HepG2 (cell line): ENCODE measurements around the gene PSD4. TPM values are rescaled to one million over a fixed set of nuclear protein-coding genes. Genes with fewer than 3 reads are reported as not detected.

Experiments used
- FOXJ3 ChIP-seq: sonication (generic); formaldehyde crosslinking; IDR thresholded peaks from 2 replicates; pipeline ENCODE4 v1.4.0; 2020; ENCODE audit warnings: missing genetic modification reagents, mild to moderate bottlenecking, borderline replicate concordance
- HMGXB3 ChIP-seq: sonication (generic); formaldehyde crosslinking; IDR thresholded peaks from 2 replicates; pipeline ENCODE4 v1.4.0; 2020; ENCODE audit warnings: missing genetic modification reagents, borderline replicate concordance
- KMT2B ChIP-seq: IDR thresholded peaks from 2 replicates; pipeline ENCODE4 v1.6.1; 2016; ENCODE audit warnings: missing genetic modification reagents, missing compliant biosample characterization
- SATB2 ChIP-seq: sonication (generic); formaldehyde crosslinking; IDR thresholded peaks from 2 replicates; pipeline ENCODE4 v1.5.0; 2020; ENCODE audit warnings: missing genetic modification reagents
- ZNF180 ChIP-seq: sonication (generic); formaldehyde crosslinking; IDR thresholded peaks from 2 replicates; pipeline ENCODE4 v1.4.0; 2020; ENCODE audit warnings: low read depth, missing genetic modification reagents, borderline replicate concordance
- ZNF768 ChIP-seq: sonication (generic); formaldehyde crosslinking; IDR thresholded peaks from 2 replicates; pipeline ENCODE4 v1.4.0; 2020; ENCODE audit warnings: missing genetic modification reagents
- ZNF775 ChIP-seq: sonication (generic); formaldehyde crosslinking; IDR thresholded peaks from 2 replicates; pipeline ENCODE4 v1.4.0; 2020; ENCODE audit warnings: missing genetic modification reagents, mild to moderate bottlenecking, moderate library complexity, borderline replicate concordance
- ZSCAN30 ChIP-seq: sonication (generic); formaldehyde crosslinking; IDR thresholded peaks from 2 replicates; pipeline ENCODE4 v1.5.0; 2020; ENCODE audit warnings: mild to moderate bottlenecking, missing genetic modification reagents
- polyA plus RNA-seq, 8 experiments: library from polyadenylated mRNA; depleted of rRNA in 3 of 8; stranded (reverse) in 7 of 8; unstranded in 1 of 8; fragments of >200 nt; fragmentation: Illumina TruSeq in 4 of 8; extraction: Trizol in 4 of 8; gene quantifications; 2 replicates each; pipeline versions ENCODE4 v1.2.1 to v1.2.3, GENCODE V29; 2011 to 2016; ENCODE audit warnings: low read depth in 4 of 8, missing spikeins in 1 of 8, mixed read lengths in 1 of 8; ENCODE audit not compliant: insufficient read depth in 1 of 8
- total RNA-seq, 5 experiments: library from RNA; depleted of rRNA; stranded (reverse); fragments of >200 nt; fragmentation: Illumina TruSeq; extraction: Trizol; gene quantifications; 2 replicates each; pipeline ENCODE4 v1.2.3, GENCODE V29; 2016; ENCODE audit warnings: low read depth in 1 of 5
- TF ChIP-seq, protein P1 (sequence below), 2 experiments: sonication (generic) in 1 of 2; formaldehyde crosslinking in 1 of 2; IDR thresholded peaks; 2 replicates each; pipeline versions ENCODE4 v1.6.1 to v1.9.0; 2014 to 2022; ENCODE audit warnings: antibody characterized with exemption in 1 of 2, borderline replicate concordance in 1 of 2, inconsistent platforms in 1 of 2, low read depth in 1 of 2, missing genetic modification reagents in 1 of 2
- TF ChIP-seq, protein P2 (sequence below): sonication (generic); formaldehyde crosslinking; conservative IDR thresholded peaks from 2 replicates; pipeline ENCODE4 v1.8.0; 2022; ENCODE audit warnings: low read depth, missing genetic modification reagents
- TF ChIP-seq, protein P3 (sequence below): sonication (generic); formaldehyde crosslinking; IDR thresholded peaks from 2 replicates; pipeline ENCODE4 v1.8.1; 2023; ENCODE audit warnings: mild to moderate bottlenecking, missing genetic modification reagents
- TF ChIP-seq, protein P4 (sequence below): sonication (generic); formaldehyde crosslinking; IDR thresholded peaks from 2 replicates; pipeline ENCODE4 v1.8.0; 2022; ENCODE audit warnings: mild to moderate bottlenecking, missing genetic modification reagents, moderate library complexity

The PSD4 gene
- total and polyA plus RNA-seq, 2 of the 13 experiments (the other 11 are each of a cell fraction or from before 2014, with no cell fraction given): 5.8 to 9.4 TPM

DNA sequence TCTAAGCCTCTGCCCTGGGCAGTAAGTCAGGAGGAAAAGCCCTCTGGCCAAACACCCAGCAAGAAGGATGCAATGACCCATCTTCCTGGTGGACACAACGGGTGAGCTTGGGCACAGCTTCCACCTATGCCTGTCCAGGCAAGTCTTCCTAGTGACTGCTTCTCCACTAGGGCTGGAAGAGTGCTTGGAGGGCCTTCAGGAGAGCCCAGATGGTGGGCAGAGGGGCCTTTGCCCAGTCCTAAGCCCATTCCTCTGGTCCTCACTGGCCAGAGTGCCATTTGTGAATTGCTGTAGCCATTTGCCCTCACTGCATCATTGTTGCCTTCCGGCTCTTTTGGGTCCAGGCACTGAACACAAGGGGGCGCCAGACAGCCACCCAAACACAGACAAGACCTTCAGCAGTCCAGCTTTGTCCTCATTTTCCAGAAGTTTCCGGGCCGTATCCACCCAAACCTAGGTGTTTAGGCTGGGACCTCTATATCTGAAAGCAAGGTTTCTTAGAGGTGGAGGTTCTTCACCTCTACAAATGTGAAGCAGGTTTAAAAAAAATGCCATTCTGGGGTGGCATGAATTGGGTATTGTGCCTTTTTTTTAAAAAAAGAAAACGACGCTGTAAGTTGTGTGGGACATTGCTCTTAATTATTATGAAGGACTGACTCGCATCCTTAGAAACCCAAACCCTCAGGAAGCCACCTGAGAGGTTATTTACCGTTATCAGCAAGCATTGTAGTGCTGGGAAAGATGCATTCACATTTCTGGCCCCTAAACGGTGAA is 75.4 kb downstream of the PSD4 start (continued):
- TF ChIP-seq, protein P1, sequence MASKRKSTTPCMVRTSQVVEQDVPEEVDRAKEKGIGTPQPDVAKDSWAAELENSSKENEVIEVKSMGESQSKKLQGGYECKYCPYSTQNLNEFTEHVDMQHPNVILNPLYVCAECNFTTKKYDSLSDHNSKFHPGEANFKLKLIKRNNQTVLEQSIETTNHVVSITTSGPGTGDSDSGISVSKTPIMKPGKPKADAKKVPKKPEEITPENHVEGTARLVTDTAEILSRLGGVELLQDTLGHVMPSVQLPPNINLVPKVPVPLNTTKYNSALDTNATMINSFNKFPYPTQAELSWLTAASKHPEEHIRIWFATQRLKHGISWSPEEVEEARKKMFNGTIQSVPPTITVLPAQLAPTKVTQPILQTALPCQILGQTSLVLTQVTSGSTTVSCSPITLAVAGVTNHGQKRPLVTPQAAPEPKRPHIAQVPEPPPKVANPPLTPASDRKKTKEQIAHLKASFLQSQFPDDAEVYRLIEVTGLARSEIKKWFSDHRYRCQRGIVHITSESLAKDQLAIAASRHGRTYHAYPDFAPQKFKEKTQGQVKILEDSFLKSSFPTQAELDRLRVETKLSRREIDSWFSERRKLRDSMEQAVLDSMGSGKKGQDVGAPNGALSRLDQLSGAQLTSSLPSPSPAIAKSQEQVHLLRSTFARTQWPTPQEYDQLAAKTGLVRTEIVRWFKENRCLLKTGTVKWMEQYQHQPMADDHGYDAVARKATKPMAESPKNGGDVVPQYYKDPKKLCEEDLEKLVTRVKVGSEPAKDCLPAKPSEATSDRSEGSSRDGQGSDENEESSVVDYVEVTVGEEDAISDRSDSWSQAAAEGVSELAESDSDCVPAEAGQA (IDR thresholded peaks at IDR 0.05; ENCODE audit: low read depth): no peak
- TF ChIP-seq, protein P1 (CRISPR knock-in tag; IDR thresholded peaks at IDR 0.05; ENCODE audit: borderline replicate concordance): no peak
- TF ChIP-seq HMGXB3 (CRISPR knock-in tag): no peak
- TF ChIP-seq ZNF775 (CRISPR knock-in tag): no peak
- no peak for TF ChIP-seq ZNF180 (CRISPR knock-in tag)
- TF ChIP-seq ZSCAN30 (CRISPR knock-in tag): no peak
- TF ChIP-seq ZNF768: no peak
- no peak for TF ChIP-seq FOXJ3
- TF ChIP-seq, protein P2, sequence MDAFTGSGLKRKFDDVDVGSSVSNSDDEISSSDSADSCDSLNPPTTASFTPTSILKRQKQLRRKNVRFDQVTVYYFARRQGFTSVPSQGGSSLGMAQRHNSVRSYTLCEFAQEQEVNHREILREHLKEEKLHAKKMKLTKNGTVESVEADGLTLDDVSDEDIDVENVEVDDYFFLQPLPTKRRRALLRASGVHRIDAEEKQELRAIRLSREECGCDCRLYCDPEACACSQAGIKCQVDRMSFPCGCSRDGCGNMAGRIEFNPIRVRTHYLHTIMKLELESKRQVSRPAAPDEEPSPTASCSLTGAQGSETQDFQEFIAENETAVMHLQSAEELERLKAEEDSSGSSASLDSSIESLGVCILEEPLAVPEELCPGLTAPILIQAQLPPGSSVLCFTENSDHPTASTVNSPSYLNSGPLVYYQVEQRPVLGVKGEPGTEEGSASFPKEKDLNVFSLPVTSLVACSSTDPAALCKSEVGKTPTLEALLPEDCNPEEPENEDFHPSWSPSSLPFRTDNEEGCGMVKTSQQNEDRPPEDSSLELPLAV (CRISPR knock-in tag): no peak
- no peak for TF ChIP-seq KMT2B (CRISPR knock-in tag)
- TF ChIP-seq SATB2 (CRISPR knock-in tag): no peak
- TF ChIP-seq, protein P3, sequence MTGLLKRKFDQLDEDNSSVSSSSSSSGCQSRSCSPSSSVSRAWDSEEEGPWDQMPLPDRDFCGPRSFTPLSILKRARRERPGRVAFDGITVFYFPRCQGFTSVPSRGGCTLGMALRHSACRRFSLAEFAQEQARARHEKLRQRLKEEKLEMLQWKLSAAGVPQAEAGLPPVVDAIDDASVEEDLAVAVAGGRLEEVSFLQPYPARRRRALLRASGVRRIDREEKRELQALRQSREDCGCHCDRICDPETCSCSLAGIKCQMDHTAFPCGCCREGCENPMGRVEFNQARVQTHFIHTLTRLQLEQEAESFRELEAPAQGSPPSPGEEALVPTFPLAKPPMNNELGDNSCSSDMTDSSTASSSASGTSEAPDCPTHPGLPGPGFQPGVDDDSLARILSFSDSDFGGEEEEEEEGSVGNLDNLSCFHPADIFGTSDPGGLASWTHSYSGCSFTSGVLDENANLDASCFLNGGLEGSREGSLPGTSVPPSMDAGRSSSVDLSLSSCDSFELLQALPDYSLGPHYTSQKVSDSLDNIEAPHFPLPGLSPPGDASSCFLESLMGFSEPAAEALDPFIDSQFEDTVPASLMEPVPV: no peak
- TF ChIP-seq, protein P4, sequence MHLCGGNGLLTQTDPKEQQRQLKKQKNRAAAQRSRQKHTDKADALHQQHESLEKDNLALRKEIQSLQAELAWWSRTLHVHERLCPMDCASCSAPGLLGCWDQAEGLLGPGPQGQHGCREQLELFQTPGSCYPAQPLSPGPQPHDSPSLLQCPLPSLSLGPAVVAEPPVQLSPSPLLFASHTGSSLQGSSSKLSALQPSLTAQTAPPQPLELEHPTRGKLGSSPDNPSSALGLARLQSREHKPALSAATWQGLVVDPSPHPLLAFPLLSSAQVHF (CRISPR knock-in tag): no peak
